ENCODE results near the gene FOXC1.

GRCh38 chr6:1616701-1617463 is 7.2 kb downstream of the FOXC1 start:
- no peak for TF ChIP-seq CTCF (conservative IDR thresholded peaks at IDR 0.05; ENCODE audit: low read depth, low read length)
- TF ChIP-seq EZH2 (IDR thresholded peaks at IDR 0.05; ENCODE audit: low read length, unreplicated experiment): no peak
